NOMO-1 treated with DMSO at 0.1 percent for 48 hours (cell line): ENCODE measurements around the gene GPR143.

Source experiments
- DNase-seq: peaks from one replicate; lab custom pipeline; 2025; ENCODE audit not compliant: unreplicated experiment; lab: John Stamatoyannopoulos, UW

GPR143 gene

GRCh38 chrX:9708923-9709553 lies 56.6 kb downstream of the GPR143 start:
- peak; percentile 90 for DNase-seq

- DNase-seq, result no peak
Observed at GRCh38 chrX:9708086-9708485, 57.6 kb downstream of the GPR143 start.

DNA sequence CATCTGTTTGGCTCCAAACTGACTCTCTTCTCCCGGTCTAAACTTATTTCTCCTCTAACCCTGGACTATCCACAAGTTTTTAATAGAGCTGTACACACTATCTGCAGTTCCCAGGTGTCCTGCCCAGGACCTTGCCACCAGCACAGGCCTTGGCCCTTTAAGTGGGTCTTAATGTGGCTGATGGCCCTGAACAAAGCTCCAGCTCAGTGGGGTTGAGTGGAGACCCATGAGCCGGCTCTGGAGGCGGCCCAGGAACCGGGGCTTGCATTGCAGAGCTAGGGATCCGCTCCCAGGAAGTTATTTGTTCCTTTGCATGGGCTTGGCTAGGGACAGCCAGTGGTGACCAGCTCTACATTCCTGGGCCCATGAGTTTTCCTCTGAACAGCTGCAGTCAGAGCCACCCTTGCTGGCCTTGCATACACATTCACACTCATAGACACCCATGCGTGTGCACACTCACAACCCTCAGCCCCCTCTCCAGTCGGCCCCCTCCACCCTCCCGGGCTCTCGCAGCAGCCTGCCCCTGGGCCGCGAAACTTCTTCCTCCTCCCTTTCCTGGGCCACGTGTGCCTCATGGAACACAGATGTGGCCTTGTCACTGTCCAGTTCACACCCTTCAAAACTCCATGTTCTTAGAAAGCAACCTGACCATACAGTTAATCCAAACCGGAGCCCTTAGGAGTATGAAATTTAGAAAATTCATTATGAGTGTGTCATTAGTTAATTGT lies 58.2 kb downstream of the GPR143 start:
- no peak for DNase-seq

GRCh38 chrX:9706421-9706820 lies 59.2 kb downstream of the GPR143 start:
- DNase-seq, result no peak

DNA sequence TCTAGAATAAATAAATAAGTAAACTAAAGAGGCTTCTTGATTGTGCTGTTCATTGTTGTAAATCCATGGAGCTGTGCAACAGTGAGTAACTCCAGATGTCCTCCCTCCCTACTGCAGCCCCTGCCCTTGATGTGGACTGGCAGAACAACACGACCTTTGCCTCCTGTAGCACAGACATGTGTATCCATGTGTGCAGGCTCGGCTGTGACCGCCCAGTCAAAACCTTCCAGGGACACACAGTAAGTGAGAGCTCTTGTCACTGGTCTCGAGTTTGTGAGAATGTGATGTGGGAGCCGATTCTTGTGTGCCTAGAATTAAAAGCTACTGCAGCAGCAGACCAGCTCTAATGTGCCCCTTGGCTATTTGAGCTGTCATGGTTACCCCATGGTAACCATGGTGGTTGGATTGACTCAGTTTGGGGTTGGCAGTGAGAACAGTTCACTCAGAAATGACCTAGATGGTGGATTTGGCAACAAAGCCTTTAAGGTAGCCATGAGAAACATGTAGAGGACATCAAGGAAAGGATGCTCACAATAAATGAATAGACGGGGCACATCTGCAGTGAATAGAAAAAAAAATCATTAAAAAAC lies 60.7 kb downstream of the GPR143 start:
- no peak for DNase-seq

GRCh38 chrX:9703406-9703805 lies 62.2 kb downstream of the GPR143 start:
- DNase-seq, result no peak

- DNase-seq, result no peak
Observed at GRCh38 chrX:9701790-9702189, 63.9 kb downstream of the GPR143 start.

GRCh38 chrX:9700555-9700954 lies 65.1 kb downstream of the GPR143 start:
- DNase-seq, result no peak

- no peak for DNase-seq
Observed at GRCh38 chrX:9698576-9698975, 67.1 kb downstream of the GPR143 start.

DNA sequence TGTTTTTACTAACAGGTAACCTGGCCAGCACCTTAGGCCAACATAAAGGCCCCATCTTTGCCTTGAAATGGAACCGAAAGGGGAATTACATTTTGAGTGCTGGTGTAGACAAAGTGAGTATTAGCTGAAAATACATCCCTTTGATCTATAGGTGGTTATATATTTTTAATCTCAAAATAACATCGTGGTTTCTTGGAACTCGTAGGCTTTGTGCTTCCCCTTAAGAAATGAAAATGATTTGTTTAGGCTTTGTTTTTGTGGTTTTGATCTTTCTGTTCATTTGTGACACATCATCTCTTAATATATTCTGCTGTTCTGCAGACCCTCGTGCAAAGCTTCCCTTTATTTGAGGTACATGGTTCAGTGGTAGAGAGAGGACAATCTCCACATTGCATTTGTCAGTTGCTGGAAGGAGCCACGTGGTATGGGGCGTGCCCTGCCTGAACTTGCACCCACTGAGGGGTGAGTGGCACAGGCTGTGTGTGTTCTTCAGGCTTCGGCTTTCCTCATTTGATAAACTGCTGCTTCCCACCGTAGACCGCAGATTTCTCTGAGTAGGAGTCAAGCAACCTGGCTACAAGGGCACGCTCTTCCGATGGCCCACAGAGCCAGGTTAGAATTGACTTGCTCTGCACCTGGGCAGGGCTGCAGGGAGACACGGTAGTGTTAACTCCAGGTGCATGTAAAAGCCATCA lies 72.2 kb downstream of the GPR143 start:
- DNase-seq, result no peak

DNA sequence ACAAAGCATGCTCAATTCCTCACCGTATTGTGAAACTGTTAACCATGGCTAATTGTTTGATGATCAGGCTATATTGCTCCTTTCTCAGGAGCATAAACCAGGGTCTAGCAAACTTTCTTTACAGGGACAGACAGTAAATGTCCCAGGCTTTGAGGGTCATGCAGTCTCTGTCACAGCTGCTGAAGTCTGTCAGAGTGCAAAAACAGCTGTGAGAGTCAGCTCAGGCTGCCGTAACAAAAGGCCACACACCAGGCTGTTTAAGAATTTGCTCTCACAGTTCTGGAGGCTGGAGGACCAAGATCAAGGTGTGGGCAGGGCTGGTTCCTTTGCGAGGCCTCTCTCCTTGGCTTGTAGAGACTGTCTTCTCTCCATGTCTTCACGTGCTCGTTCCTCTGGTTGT lies 75.6 kb downstream of the GPR143 start:
- no peak for DNase-seq

GRCh38 chrX:9688833-9689232 lies 76.8 kb downstream of the GPR143 start:
- no peak for DNase-seq

DNA sequence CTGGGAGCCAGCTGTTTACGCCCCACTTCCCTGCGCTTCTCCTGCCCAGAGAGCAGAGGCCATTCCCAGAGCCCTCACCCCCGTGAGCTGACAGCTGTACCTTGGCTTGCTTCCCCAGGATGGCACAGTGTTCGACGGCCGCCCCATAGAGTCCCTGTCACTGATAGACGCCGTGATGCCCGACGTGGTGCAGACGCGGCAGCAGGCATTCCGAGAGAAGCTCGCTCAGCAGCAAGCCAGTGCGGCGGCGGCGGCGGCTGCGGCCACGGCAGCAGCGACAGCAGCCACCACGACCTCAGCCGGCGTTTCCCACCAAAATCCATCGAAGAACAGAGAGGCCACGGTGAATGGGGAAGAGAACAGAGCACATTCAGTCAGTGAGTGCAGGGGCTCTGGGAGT lies 77.7 kb downstream of the GPR143 start:
- DNase-seq, result no peak

GRCh38 chrX:9683350-9683749 lies 82.3 kb downstream of the GPR143 start:
- DNase-seq, result no peak

GRCh38 chrX:9682861-9683260 lies 82.8 kb downstream of the GPR143 start:
- DNase-seq, result no peak

- DNase-seq, result no peak
Observed at GRCh38 chrX:9682456-9682855, 83.2 kb downstream of the GPR143 start.

DNA sequence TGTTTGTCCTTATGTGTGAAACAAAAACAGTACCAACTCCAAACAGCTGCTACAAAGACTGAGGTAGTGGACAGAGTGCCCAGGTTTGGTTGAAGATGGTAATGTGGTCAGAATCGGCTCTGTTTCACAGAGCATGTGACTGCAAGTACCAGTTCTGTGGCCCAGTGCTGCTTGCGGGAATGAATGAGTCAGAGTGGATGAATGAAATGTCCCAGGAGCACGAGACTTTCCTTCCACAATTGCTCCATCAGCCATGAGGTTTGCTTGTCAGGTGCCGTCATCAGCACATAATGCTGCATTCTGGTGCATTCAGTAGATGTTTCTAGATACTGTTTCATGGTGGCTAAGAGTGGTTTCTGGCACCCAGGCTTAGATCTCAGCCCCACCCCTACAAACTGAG lies 84.2 kb downstream of the GPR143 start:
- no peak for DNase-seq

DNA sequence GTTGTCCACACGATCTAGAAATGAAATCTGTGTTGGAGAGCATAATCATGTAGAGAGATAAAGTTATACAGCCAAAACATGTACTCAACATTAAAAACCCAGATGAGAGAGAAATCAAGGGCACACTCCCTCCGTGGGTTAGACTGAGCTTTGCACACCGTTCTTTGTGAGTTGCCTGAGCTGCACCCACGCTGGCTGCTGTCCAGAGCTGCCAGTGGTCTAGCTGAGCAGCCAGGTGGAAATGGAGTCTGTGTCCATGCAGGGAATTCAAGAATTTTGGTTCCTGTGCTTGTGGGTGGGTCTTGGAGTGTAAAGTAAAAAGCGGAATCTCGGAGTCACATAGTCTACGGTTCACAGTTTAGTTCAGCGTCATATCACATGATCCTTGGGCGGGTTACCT lies 84.6 kb downstream of the GPR143 start:
- DNase-seq, result no peak

- DNase-seq, result no peak
Observed at GRCh38 chrX:9678215-9678965, 87.3 kb downstream of the GPR143 start.

- DNase-seq, result peak; percentile 91
Observed at GRCh38 chrX:9677098-9677739, 88.4 kb downstream of the GPR143 start.

DNA sequence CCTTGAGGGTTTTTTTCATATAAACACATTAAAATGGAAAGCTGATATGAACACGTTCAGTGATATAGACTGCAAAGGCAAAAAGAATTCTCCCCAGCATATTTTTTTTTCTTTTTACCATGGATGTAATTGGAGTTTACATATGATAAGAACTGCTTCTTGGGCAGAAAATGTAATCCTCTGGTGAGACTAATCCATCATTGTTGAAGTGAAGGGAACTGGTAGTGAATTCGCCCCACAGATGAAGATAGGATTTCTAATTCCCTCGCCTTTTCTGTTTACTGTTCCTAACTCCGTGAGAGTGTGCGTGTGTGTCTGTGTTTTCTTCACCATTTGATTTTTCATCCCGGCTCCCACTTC lies 88.9 kb downstream of the GPR143 start:
- peak; percentile 10 for DNase-seq
